Left ventricle myocardium inferior (tissue), 1 donor: ENCODE results near the gene ARFIP2. TPM values are rescaled to one million over a fixed set of nuclear protein-coding genes. Genes with fewer than 3 reads are reported as not detected.

Source experiments
- DNase-seq: peaks from one replicate; pipeline ENCODE4 v3.0.0-alpha.2; 2020
- H3K27ac ChIP-seq: fragments of 200-600 bp; replicated peaks from 2 replicates; pipeline ENCODE4 v1.8.0; 2021
- H3K27me3 ChIP-seq: fragments of 200-600 bp; 2 replicates; pipeline ENCODE4 v1.8.0; 2021; ENCODE audit warnings: low read depth
- H3K36me3 ChIP-seq: fragments of 200-600 bp; 2 replicates; pipeline ENCODE4 v1.8.0; 2021
- H3K4me1 ChIP-seq: fragments of 200-600 bp; 2 replicates; pipeline ENCODE4 v1.8.0; 2021
- H3K4me3 ChIP-seq: fragments of 200-600 bp; 2 replicates; pipeline ENCODE4 v1.8.0; 2021; ENCODE audit warnings: mild to moderate bottlenecking, moderate library complexity
- H3K9me3 ChIP-seq: fragments of 200-600 bp; replicated peaks from 2 replicates; pipeline ENCODE4 v1.8.0; 2021
- intact Hi-C: fragments of 100-400 bp; cut with micrococcal nuclease; formaldehyde crosslinking; loops from one replicate; pipeline ENCODE4 v1.11.0; 2022
- total RNA-seq: library from RNA; stranded (reverse); fragmentation: NEBNext Ultra II Directional; extraction: Animal tissue kit (Norgen Biotek cat#: 25700); gene quantifications from one replicate; pipeline ENCODE4 v1.2.1, GENCODE V29; 2021
- TF ChIP-seq, protein P1 (sequence below): fragments of 200-600 bp; IDR thresholded peaks from 2 replicates; pipeline ENCODE4 v1.8.0; 2021; ENCODE audit warnings: antibody characterized with exemption, mild to moderate bottlenecking, borderline replicate concordance
- donor health status: DM: no; HTN: yes; CAD: no; lungs with severe emphysema.

The ARFIP2 gene
- total RNA-seq, 1 donor from 2014 or later: 16.1 TPM

DNA sequence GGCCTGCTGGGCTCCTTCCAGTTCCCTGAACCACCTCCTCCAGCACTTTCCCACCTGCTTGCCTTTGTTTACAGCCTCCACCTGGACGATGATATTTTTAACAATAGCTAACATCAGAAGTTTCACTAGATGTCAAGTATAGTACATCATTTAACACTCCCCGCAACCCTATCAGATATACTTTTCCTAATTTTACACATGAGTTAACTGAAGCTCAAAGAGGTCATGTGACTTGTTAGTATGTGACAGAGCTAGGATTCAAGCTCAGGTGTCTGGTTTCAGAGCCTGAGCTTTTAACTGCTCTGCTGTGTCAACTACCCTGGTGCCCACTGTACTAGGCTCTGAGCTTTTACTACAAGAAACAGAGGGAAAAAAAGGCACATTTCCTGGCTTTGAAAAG is 26.1 kb downstream of the ARFIP2 start:
- DNase-seq: no peak
- intact Hi-C loops: no loop called here

DNA sequence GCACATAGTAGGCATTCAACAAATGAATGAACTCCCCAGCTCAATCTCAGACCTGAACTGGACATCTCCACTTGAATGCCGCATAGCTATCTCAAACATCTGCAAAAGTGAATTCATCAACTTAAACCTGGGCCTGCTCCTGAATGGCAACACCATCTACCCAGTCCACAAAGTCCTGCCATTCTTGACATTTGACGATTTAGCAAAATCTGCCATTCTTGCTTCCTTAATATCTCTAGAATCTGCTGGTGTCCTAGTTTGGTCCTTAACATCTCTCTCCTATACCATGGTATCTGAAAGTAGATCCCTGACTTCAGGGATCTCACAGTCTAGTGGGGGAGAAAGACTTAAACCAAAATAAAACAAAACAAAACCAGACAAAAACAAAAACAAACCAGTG is 28.0 kb downstream of the ARFIP2 start:
- Histone ChIP-seq H3K36me3 (peaks cover 88% of the 10 kb centered on the region), H3K27ac (no peak overlapping the region), H3K4me1 (no peaks in the 10 kb centered on the region), H3K4me3 (no peak overlapping the region), H3K27me3 (no peaks in the 10 kb centered on the region), H3K9me3 (no peaks in the 10 kb centered on the region)
- intact Hi-C loops: no loop called here
- TF ChIP-seq, protein P1, sequence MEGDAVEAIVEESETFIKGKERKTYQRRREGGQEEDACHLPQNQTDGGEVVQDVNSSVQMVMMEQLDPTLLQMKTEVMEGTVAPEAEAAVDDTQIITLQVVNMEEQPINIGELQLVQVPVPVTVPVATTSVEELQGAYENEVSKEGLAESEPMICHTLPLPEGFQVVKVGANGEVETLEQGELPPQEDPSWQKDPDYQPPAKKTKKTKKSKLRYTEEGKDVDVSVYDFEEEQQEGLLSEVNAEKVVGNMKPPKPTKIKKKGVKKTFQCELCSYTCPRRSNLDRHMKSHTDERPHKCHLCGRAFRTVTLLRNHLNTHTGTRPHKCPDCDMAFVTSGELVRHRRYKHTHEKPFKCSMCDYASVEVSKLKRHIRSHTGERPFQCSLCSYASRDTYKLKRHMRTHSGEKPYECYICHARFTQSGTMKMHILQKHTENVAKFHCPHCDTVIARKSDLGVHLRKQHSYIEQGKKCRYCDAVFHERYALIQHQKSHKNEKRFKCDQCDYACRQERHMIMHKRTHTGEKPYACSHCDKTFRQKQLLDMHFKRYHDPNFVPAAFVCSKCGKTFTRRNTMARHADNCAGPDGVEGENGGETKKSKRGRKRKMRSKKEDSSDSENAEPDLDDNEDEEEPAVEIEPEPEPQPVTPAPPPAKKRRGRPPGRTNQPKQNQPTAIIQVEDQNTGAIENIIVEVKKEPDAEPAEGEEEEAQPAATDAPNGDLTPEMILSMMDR: no peak
- no peak for DNase-seq

More for the DNA sequence above, 26.1 kb downstream of the ARFIP2 start:
- TF ChIP-seq, protein P1: no peak
- no peaks in the 10 kb centered on the region for H3K4me1 ChIP-seq
- peaks cover 82% of the 10 kb centered on the region for H3K36me3 ChIP-seq
- H3K9me3 ChIP-seq: no peaks in the 10 kb centered on the region
- H3K27me3 ChIP-seq: no peaks in the 10 kb centered on the region
- H3K4me3 ChIP-seq: no peak overlapping the region
- no peak overlapping the region for H3K27ac ChIP-seq

DNA sequence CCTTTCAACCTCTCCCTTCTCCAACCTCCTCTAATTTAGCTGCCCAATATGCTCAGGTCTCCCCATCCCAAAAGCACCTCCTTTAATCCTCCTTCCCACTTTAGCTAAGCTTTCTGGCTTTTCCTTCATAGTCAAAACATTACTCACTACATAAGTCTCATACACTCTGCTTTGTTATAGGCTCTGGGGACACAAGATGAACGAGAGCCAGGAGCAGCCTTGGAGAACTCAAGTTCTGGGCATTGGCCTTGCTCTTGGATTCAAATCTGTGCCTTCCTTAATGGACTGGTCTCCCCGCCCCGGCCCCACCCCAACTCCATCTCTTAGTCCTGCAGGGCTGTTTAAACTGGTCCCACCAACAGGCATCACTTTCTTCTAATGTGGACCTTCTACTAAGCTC is 28.9 kb downstream of the ARFIP2 start:
- H3K36me3 ChIP-seq: peaks cover 86% of the 10 kb centered on the region
- no peak overlapping the region for H3K4me3 ChIP-seq
- intact Hi-C loops: no loop called here
- H3K4me1 ChIP-seq: no peaks in the 10 kb centered on the region
- TF ChIP-seq, protein P1: no peak
- no peaks in the 10 kb centered on the region for H3K9me3 ChIP-seq
- H3K27ac ChIP-seq: no peak overlapping the region
- no peaks in the 10 kb centered on the region for H3K27me3 ChIP-seq
- no peak for DNase-seq

DNA sequence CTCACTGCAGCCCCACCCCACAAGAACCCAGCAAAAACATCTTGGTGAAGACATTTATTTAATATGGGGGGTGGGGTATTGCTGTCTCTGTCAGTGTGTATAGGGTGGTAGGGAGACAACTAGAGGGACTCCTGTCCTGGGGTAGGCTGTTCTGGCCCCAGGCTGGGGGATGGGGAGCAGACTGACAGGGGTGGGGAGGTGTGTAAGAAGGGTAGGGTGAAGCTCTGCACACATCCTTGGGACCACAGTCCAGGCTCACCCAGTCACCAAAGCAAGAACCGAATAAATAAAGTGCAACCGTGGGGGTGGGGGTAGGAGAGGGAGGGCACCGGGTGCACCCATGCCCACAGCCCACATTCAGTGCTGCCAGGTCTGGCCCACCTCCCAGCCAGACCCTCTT is 32.6 kb downstream of the ARFIP2 start:
- TF ChIP-seq, protein P1: no peak
- no peak overlapping the region for H3K27ac ChIP-seq
- no peaks in the 10 kb centered on the region for H3K9me3 ChIP-seq
- no peaks in the 10 kb centered on the region for H3K4me1 ChIP-seq
- no peaks in the 10 kb centered on the region for H3K27me3 ChIP-seq
- H3K36me3 ChIP-seq: peaks cover 50% of the 10 kb centered on the region
- H3K4me3 ChIP-seq: no peak overlapping the region
- no peak for DNase-seq
- intact Hi-C loops: loop anchor here (10.0 kb wide), 1 partner anchor 46 kb away; the partner anchor contains the start of gene DNHD1

DNA sequence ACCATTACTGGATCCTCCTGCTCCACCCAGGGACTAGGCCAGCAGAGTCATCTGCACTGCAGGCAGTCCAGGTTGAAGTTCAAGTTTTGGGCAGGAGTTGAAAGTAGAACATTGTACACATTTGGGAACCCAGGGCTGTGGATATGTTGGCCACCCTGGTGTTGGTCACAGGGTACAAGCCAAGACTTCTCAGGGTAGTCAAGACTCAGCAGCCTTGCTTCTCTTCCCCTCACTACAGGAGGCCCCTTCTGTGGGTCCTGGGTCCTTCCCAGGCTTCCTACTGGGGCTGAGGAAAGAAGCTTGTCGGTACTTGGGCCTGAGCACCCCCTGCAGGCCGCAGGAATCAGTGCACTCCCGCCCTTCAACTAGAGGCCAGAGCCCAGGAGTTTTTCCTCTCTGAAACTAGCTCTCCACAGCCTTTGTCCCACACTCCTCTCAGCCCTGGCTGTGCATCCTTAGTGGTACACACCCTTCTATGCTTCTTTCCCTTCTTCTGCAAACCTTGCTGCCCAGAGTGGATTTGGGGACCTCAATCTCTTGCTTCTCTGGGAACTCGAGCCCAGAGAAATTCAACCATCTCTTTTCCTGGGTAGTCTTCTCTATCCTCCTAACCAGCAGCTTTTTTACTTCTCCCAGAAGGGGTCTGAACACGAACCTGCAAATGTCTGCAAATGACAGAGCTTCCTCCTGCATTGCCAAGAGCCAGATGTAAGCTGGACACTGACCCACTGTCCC is 37.7 kb downstream of the ARFIP2 start:
- intact Hi-C loops: loop anchor here (5.0 to 10.0 kb wide), 2 partner anchors 51 to 66 kb away; partner anchors contain the start of gene DNHD1
- peak; percentile 44 for DNase-seq

More for the DNA sequence above, 37.7 kb downstream of the ARFIP2 start:
- TF ChIP-seq, protein P1: peak; percentile 87
- Histone ChIP-seq H3K27me3 (no peaks in the 10 kb centered on the region), H3K4me3 (no peak overlapping the region), H3K9me3 (no peaks in the 10 kb centered on the region), H3K27ac (no peak overlapping the region), H3K36me3 (peaks cover 10% of the 10 kb centered on the region), H3K4me1 (no peaks in the 10 kb centered on the region)
